ENCODE measurements around the gene PNPLA5.

The PNPLA5 gene

DNA sequence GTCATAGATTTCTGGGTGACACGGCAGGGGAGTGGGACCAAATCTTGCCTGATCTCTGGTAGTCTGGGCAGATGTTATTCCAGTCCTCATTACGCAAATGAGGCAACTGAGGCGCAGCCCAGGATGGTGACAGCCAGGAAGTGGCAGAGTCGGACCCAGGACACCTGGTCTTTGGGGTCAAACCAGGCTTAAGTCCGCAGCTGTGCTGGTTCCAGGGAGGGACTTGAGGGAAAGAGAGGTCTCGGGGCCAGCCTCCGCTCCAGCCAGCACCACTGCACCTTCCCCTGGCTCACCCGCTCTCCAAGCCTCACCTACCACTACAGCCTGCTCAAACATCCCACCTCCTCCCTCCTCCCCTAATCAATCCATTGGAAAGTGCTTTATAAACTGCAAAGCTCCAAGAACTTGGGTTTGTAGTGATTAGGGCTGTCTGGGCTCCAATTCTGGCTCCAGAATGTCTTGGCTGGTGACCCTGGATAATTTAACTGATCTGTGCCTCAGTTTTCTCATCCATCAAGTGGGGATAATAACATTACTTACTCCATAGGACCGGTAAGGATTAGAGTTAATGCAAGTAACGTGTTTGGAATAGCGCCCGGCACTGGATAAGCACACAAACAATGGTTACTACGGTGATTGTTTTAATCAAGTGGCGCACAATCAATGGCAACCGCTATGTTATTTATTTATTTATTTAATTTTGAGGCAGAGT is 526 bp upstream of the PNPLA5 start:
- no peak for TF ChIP-seq CTCF (IDR thresholded peaks at IDR 0.05; ENCODE audit: borderline replicate concordance, insufficient read depth, low read depth, low read length)
- H3K4me3 ChIP-seq (ENCODE audit: low read depth, low read length): no peak overlapping the region

DNA sequence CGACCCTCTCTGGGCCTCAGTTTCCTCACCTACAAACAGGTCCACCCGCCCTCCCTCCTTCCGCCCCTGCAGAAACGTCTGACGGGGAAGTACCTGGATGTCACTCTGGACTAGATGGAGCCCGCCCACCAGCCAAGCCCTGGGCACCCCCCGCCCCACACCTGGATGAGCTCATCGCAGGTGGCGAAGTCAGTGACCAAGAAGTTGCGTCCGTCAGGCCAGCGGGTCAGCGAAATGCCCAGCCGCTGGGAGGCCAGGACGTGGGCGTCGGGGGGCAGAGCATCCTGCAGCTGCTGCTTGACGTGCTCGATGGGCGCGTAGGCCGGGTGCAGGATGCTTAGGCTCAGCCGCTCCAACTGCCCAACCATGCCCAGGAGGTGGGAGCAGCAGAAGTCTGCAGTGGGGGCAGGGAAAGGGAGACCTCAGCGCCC is 897 bp downstream of the PNPLA5 start:
- H3K4me3 ChIP-seq (ENCODE audit: low read depth, low read length): no peak overlapping the region
- no peak for TF ChIP-seq CTCF (IDR thresholded peaks at IDR 0.05; ENCODE audit: borderline replicate concordance, insufficient read depth, low read depth, low read length)

GRCh38 chr22:43889860-43890253 is 2.0 kb downstream of the PNPLA5 start:
- no peak overlapping the region for H3K4me3 ChIP-seq (ENCODE audit: low read depth, low read length)
- TF ChIP-seq CTCF (IDR thresholded peaks at IDR 0.05; ENCODE audit: borderline replicate concordance, insufficient read depth, low read depth, low read length): no peak

GRCh38 chr22:43889201-43889859 is 2.5 kb downstream of the PNPLA5 start:
- H3K4me3 ChIP-seq (ENCODE audit: low read depth, low read length): no peak overlapping the region
- TF ChIP-seq CTCF (IDR thresholded peaks at IDR 0.05; ENCODE audit: borderline replicate concordance, insufficient read depth, low read depth, low read length): no peak

- H3K4me3 ChIP-seq (ENCODE audit: low read depth, low read length): no peak overlapping the region
- no peak for TF ChIP-seq CTCF (IDR thresholded peaks at IDR 0.05; ENCODE audit: borderline replicate concordance, insufficient read depth, low read depth, low read length)
Observed at GRCh38 chr22:43888740-43889139, 3.1 kb downstream of the PNPLA5 start.

- H3K4me3 ChIP-seq (ENCODE audit: low read depth, low read length): no peak overlapping the region
- TF ChIP-seq CTCF (IDR thresholded peaks at IDR 0.05; ENCODE audit: borderline replicate concordance, insufficient read depth, low read depth, low read length): no peak
Observed at GRCh38 chr22:43887391-43887790, 4.4 kb downstream of the PNPLA5 start.

DNA sequence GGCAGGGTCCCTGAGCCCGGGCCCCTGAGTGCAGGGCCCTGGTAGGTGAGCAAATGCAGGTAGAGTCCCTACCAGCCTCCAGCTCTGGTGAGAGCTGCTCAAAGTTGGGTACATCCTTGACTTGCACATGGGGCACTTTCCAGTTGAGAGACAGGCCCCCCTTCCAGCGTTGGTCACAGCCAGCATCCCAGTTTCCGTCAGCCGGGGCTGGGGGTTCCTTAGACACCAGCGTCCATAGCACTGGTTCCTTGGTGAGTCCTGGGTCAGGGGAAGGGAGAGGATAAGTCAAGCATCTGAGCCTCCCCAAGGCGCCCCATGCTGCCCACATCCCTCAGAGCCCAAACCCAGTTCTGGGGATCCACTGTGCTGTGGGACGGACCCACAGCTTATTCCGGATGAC is 5.6 kb downstream of the PNPLA5 start:
- no peak overlapping the region for H3K4me3 ChIP-seq (ENCODE audit: low read depth, low read length)
- TF ChIP-seq CTCF (IDR thresholded peaks at IDR 0.05; ENCODE audit: borderline replicate concordance, insufficient read depth, low read depth, low read length): no peak

All from GM12875 (cell line).